Thoracic aorta (tissue), 2 donors: Measurements from ENCODE around the gene UNC13A. TPM values are rescaled to one million over a fixed set of nuclear protein-coding genes. Genes with fewer than 3 reads are reported as not detected.

ENCODE experiments used
- ATAC-seq: fragments of 150-250 bp; one replicate; pipeline ENCODE4 v1.8.0; 2017; ENCODE audit warnings: low read depth; ENCODE audit not compliant: insufficient number of reproducible peaks, low FRiP score
- DNase-seq: peaks from one replicate; pipeline ENCODE4 v3.0.0-alpha.2; 2020; ENCODE audit warnings: low spot score
- H3K27ac ChIP-seq, 2 donors: fragments of 200-600 bp; sonication (generic); 1 replicate in 1 of 2; 2 replicates in 1 of 2; pipeline ENCODE4 v1.5.1; 2016; ENCODE audit warnings: mild to moderate bottlenecking in 2 of 2, moderate library complexity in 2 of 2
- H3K27me3 ChIP-seq: fragments of 200-600 bp; sonication (generic); replicated peaks from 2 replicates; pipeline ENCODE4 v1.6.0; 2016; ENCODE audit warnings: mild to moderate bottlenecking; ENCODE audit not compliant: insufficient read depth
- H3K36me3 ChIP-seq: fragments of 200-600 bp; sonication (generic); one replicate; pipeline ENCODE4 v1.5.1; 2016
- H3K4me1 ChIP-seq, 2 donors: fragments of 200-600 bp; sonication (generic); 1 replicate in 1 of 2; 2 replicates in 1 of 2; pipeline versions ENCODE4 v1.5.1 to v1.6.0; 2016; ENCODE audit warnings: low read depth in 2 of 2, mild to moderate bottlenecking in 1 of 2; ENCODE audit not compliant: control insufficient read depth in 1 of 2
- H3K4me3 ChIP-seq: fragments of 200-600 bp; sonication (generic); 2 replicates; pipeline ENCODE4 v1.5.1; 2016; ENCODE audit warnings: mild to moderate bottlenecking
- H3K9me3 ChIP-seq: fragments of 200-600 bp; sonication (generic); 2 replicates; pipeline ENCODE4 v1.5.1; 2016
- total RNA-seq, 2 donors: library from RNA; depleted of rRNA; stranded (reverse); fragments of >200 nt; gene quantifications; one replicate each; pipeline versions ENCODE4 v1.1.0 to v1.2.3, GENCODE V29; 2016
- TF ChIP-seq, protein P1 (sequence below): fragments of 200-600 bp; sonication (generic); IDR thresholded peaks from one replicate; pipeline ENCODE4 v1.5.1; 2019; ENCODE audit warnings: antibody characterized with exemption

UNC13A gene
- total RNA-seq, 2 donors from 2014 or later, result 2.1 to 7.7 TPM

DNA sequence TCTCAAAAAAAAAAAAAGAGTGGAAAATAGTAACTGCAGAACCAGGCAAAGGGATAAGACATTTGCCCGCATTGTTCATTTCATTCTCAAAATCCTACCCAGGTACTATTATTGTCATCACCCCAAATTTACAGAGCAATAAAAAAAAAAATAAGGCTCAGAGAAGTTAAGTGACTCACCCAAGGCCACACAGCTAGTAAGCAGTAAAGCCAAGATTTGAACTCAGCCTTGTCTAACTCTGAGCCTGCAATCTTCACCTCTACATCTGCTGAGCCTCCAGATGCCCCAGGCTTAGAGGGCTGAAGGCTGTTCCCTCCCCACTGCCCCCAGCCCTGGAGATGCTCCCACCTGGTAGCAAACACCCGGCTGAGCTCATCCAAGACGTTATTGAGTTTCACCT, 61.0 kb downstream of the UNC13A start:
- Histone ChIP-seq H3K36me3 (no peaks in the 10 kb centered on the region), H3K27me3 (no peaks in the 10 kb centered on the region), H3K4me1 (no peaks in the 10 kb centered on the region), H3K27ac (no peak overlapping the region), H3K9me3 (peaks cover under 1% of the 10 kb centered on the region), H3K4me3 (no peak overlapping the region)
- TF ChIP-seq, protein P1, sequence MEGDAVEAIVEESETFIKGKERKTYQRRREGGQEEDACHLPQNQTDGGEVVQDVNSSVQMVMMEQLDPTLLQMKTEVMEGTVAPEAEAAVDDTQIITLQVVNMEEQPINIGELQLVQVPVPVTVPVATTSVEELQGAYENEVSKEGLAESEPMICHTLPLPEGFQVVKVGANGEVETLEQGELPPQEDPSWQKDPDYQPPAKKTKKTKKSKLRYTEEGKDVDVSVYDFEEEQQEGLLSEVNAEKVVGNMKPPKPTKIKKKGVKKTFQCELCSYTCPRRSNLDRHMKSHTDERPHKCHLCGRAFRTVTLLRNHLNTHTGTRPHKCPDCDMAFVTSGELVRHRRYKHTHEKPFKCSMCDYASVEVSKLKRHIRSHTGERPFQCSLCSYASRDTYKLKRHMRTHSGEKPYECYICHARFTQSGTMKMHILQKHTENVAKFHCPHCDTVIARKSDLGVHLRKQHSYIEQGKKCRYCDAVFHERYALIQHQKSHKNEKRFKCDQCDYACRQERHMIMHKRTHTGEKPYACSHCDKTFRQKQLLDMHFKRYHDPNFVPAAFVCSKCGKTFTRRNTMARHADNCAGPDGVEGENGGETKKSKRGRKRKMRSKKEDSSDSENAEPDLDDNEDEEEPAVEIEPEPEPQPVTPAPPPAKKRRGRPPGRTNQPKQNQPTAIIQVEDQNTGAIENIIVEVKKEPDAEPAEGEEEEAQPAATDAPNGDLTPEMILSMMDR, result no peak
- ATAC-seq (no peak), DNase-seq (no peak)

DNA sequence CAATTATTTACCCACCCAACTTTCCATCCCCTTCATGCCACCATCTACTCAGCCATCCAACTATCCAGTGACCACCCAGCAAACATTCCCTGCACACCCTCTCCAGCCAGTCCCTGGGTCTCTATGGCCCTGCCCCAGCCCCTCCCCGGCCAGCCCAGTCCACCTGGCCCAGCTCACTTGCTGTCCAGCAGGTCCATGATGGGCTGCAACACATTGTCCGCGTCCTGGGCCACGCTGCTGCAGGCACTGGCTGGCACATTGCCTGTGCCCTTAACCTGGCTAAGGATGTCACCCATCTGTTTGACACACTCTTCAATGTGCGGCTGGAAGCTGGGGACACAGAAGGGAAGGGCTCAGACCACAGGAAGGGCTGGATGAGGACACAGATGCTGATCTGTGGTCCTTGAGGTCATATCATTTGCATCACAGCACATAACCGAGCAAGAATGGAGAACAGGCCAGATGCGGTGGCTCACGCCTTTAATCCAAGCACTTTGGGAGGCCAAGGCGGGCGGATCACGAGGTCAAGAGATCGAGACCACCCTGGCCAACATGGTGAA, 61.6 kb downstream of the UNC13A start:
- TF ChIP-seq, protein P1, result no peak
- no peak for DNase-seq
- no peak for ATAC-seq

DNA sequence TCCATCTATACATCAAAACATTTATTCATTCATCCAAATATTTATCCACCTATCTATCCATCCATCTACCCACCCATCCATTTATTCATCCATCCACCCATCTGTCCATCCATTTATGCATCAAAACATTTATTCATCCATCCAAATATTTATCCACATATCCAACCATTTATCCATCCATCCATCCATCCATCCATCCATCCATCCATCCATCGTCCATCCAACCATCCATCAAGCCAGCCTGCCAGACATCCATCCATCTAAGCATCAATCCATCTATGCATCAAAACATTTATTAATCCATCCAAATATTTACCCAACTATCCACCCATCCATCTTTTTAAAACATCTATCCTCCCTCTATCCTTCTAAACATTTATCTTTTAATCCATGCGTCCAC, 62.2 kb downstream of the UNC13A start:
- Histone ChIP-seq H3K4me1 (no peaks in the 10 kb centered on the region), H3K36me3 (no peaks in the 10 kb centered on the region), H3K27ac (no peak overlapping the region), H3K27me3 (no peaks in the 10 kb centered on the region), H3K4me3 (no peak overlapping the region), H3K9me3 (peaks cover 8% of the 10 kb centered on the region)
- TF ChIP-seq, protein P1, result no peak
- ATAC-seq (no peak), DNase-seq (no peak)

More for the DNA sequence above, 61.6 kb downstream of the UNC13A start:
- Histone ChIP-seq H3K4me3 (no peak overlapping the region), H3K27me3 (no peaks in the 10 kb centered on the region), H3K4me1 (no peaks in the 10 kb centered on the region), H3K9me3 (peaks cover 7% of the 10 kb centered on the region), H3K36me3 (no peaks in the 10 kb centered on the region), H3K27ac (no peak overlapping the region)

DNA sequence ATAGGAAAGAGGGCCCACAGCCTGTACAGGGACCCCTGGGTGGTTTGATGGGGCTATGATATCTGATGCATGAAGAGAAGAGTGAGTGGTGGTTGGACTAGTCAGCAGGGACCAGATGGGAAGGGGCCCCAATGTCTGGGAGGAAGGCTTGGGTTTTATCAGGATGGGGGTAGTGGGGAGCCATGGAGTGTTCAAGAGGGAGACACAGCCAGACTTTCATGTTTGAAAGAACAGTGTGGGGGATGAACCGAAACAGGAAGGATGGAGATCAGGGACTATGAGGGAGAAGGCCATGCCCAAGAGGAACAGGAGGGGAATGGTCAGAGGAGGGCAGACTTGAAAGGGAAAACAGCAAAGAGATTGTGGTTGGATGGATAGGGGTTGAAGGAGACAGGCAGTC, 63.1 kb downstream of the UNC13A start:
- ATAC-seq (no peak), DNase-seq (no peak)
- Histone ChIP-seq H3K9me3 (peaks cover 8% of the 10 kb centered on the region), H3K27ac (no peak overlapping the region), H3K27me3 (no peaks in the 10 kb centered on the region), H3K4me1 (no peaks in the 10 kb centered on the region), H3K4me3 (no peak overlapping the region), H3K36me3 (no peaks in the 10 kb centered on the region)
- TF ChIP-seq, protein P1, result no peak

DNA sequence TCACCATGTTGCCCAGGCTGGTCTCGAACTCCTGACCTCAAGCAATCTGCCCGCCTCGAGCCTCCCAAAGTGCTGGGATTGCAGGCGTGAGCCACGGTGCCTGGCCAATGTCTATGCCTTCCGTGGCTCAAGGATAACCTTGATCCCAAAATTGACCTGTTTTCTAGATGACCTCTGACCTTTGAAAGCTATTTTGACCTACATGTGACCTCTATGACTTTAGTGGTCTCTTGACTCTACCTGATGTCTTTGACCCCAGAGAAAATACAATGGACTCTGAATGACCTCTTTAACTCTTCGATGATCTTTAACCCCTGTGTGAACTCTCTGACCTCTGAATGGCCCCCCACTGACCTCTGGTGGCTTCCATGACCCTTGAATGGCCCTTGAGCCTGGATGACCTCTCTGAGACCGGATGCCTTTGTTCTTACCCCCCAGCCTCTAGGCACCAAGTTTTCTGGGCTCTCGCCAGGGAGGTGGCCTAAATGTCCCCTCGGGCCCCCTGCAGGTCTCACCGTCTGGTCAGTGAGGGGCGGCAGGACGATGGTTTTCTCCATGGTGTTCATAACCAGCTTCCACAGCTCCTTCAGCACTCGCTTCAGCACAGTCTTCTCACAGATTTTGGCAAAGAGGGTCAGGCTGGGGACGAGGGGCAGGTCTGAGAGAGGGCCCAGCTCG, 63.7 kb downstream of the UNC13A start:
- H3K27ac ChIP-seq, result no peak overlapping the region
- TF ChIP-seq, protein P1, result no peak
- H3K27me3 ChIP-seq, result no peaks in the 10 kb centered on the region
- H3K4me1 ChIP-seq, result no peaks in the 10 kb centered on the region
- no peaks in the 10 kb centered on the region for H3K36me3 ChIP-seq
- ATAC-seq (no peak), DNase-seq (no peak)
- peaks cover 8% of the 10 kb centered on the region for H3K9me3 ChIP-seq
- no peak overlapping the region for H3K4me3 ChIP-seq
